Glutamatergic neuron (in vitro differentiated cells): ENCODE data around the gene PTPRN2. TPM values are rescaled to one million over a fixed set of nuclear protein-coding genes. Genes with fewer than 3 reads are reported as not detected.

Source experiments
- DNase-seq: peaks from one replicate; pipeline ENCODE4 v3.0.0; 2022
- H3K27ac Mint-ChIP-seq: one replicate; pipeline ENCODE4 v1.8.0; 2020; ENCODE audit warnings: mild to moderate bottlenecking, mixed read lengths, inconsistent platforms; ENCODE audit not compliant: unreplicated experiment
- H3K27me3 Mint-ChIP-seq: one replicate; pipeline ENCODE4 v1.8.0; 2020; ENCODE audit warnings: mild to moderate bottlenecking, moderate library complexity, mixed read lengths, inconsistent platforms; ENCODE audit not compliant: unreplicated experiment
- H3K36me3 Mint-ChIP-seq: one replicate; pipeline ENCODE4 v1.8.0; 2020; ENCODE audit warnings: mild to moderate bottlenecking, mixed read lengths, inconsistent platforms; ENCODE audit not compliant: unreplicated experiment
- H3K4me1 Mint-ChIP-seq: one replicate; pipeline ENCODE4 v1.8.0; 2020; ENCODE audit warnings: mild to moderate bottlenecking, low read depth, mixed read lengths, inconsistent platforms; ENCODE audit not compliant: unreplicated experiment
- H3K4me3 Mint-ChIP-seq: one replicate; pipeline ENCODE4 v1.8.0; 2020; ENCODE audit warnings: mild to moderate bottlenecking, mixed read lengths, inconsistent platforms; ENCODE audit not compliant: unreplicated experiment
- H3K9me3 Mint-ChIP-seq: one replicate; pipeline ENCODE4 v1.8.0; 2020; ENCODE audit warnings: mild to moderate bottlenecking, moderate library complexity, mixed read lengths, inconsistent platforms; ENCODE audit not compliant: unreplicated experiment
- total RNA-seq: library from RNA; stranded (reverse); fragmentation: NEBNext Ultra II Directional; extraction: Animal tissue kit (Norgen Biotek cat#: 25700); gene quantifications from one replicate; pipeline ENCODE4 v1.2.1, GENCODE V29; 2021; ENCODE audit not compliant: unreplicated experiment
- TF ChIP-seq, protein P1 (sequence below): fragments of 200-600 bp; sonication (generic); IDR thresholded peaks from one replicate; pipeline ENCODE4 v1.5.0; 2021; ENCODE audit not compliant: partially characterized antibody, unreplicated experiment

The PTPRN2 gene
- total RNA-seq, 1 donor from 2014 or later = 49.0 TPM

DNA sequence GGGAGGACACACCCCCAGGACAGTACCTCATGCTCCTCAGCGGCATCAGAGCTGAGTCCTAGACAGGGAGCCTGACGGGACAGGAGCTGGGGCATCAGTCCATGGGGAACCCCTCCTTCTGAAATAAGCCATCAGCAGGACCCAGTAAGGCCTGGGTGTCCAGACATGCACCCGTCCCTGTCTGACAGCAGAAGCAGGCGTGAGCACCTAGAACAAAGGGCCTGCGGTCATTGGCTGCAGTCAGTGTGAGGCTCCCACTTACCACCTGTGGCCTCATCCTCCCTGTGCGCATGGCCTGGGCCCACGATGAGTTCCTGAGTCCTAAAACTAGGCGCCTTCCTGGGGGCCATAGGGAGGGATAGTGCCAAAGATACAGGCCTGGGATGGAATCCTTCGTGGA, 484.7 kb downstream of the PTPRN2 start:
- no peak for DNase-seq
- no peaks in the 10 kb centered on the region for H3K4me1 Mint-ChIP-seq
- no peak overlapping the region for H3K27ac Mint-ChIP-seq
- TF ChIP-seq, protein P1, sequence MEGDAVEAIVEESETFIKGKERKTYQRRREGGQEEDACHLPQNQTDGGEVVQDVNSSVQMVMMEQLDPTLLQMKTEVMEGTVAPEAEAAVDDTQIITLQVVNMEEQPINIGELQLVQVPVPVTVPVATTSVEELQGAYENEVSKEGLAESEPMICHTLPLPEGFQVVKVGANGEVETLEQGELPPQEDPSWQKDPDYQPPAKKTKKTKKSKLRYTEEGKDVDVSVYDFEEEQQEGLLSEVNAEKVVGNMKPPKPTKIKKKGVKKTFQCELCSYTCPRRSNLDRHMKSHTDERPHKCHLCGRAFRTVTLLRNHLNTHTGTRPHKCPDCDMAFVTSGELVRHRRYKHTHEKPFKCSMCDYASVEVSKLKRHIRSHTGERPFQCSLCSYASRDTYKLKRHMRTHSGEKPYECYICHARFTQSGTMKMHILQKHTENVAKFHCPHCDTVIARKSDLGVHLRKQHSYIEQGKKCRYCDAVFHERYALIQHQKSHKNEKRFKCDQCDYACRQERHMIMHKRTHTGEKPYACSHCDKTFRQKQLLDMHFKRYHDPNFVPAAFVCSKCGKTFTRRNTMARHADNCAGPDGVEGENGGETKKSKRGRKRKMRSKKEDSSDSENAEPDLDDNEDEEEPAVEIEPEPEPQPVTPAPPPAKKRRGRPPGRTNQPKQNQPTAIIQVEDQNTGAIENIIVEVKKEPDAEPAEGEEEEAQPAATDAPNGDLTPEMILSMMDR = no peak
- peaks cover 3% of the 10 kb centered on the region for H3K27me3 Mint-ChIP-seq
- H3K9me3 Mint-ChIP-seq = peaks cover 17% of the 10 kb centered on the region
- no peak overlapping the region for H3K4me3 Mint-ChIP-seq
- peaks cover 15% of the 10 kb centered on the region for H3K36me3 Mint-ChIP-seq

GRCh38 chr7:158101821-158102450, 485.7 kb downstream of the PTPRN2 start:
- Mint-ChIP-seq H3K4me3 (no peak overlapping the region), H3K27me3 (peaks cover 3% of the 10 kb centered on the region), H3K4me1 (no peaks in the 10 kb centered on the region), H3K9me3 (peaks cover 17% of the 10 kb centered on the region), H3K36me3 (peaks cover 15% of the 10 kb centered on the region), H3K27ac (peak overlapping the region; percentile 12)
- TF ChIP-seq, protein P1 = no peak
- no peak for DNase-seq

- H3K4me3 Mint-ChIP-seq = no peak overlapping the region
- TF ChIP-seq, protein P1 = no peak
- H3K36me3 Mint-ChIP-seq = peaks cover 15% of the 10 kb centered on the region
- peaks cover 3% of the 10 kb centered on the region for H3K27me3 Mint-ChIP-seq
- H3K4me1 Mint-ChIP-seq = no peaks in the 10 kb centered on the region
- no peak for DNase-seq
- peaks cover 20% of the 10 kb centered on the region for H3K9me3 Mint-ChIP-seq
- H3K27ac Mint-ChIP-seq = no peak overlapping the region
Measured at GRCh38 chr7:158098125-158099030, 489.2 kb downstream of the PTPRN2 start.

DNA sequence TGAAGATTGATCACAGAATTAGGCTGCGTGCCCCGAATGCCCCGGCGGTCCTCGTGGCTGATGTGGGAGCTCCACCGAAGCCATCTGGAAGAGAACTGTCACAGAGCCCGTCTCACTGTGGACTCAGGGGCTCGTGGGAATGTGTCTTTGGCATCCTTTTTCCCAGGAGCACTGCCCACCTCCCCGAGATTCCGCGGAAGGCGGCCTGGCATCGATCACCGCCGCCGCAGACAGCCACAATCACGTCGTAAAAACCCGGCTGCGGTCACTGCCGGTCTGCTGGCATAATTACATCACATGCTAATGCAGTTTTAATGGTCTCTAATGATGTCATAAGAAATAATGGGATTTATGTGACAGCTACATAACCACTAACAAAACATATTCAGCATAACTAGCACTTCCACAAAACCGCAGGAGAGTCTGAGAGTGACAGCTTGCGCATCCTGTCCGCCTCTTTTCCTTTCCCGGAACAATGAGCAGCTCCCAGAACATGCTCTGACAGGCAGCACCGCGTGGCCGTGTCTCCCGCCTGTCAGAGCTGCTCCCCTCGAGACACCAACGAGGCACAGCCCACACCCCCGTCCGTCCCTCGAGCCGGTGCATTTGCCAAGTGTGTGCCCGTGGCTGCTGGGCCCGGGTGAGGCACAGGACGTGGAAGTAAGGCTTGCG, 490.0 kb downstream of the PTPRN2 start:
- Mint-ChIP-seq H3K9me3 (peaks cover 18% of the 10 kb centered on the region), H3K27ac (peak overlapping the region; percentile 22), H3K27me3 (peaks cover 3% of the 10 kb centered on the region), H3K36me3 (peaks cover 15% of the 10 kb centered on the region), H3K4me3 (no peak overlapping the region), H3K4me1 (no peaks in the 10 kb centered on the region)
- TF ChIP-seq, protein P1 = no peak
- no peak for DNase-seq

- no peaks in the 10 kb centered on the region for H3K27me3 Mint-ChIP-seq
- H3K4me1 Mint-ChIP-seq = no peaks in the 10 kb centered on the region
- H3K27ac Mint-ChIP-seq = peak overlapping the region; percentile 22
- peaks cover 15% of the 10 kb centered on the region for H3K36me3 Mint-ChIP-seq
- no peak overlapping the region for H3K4me3 Mint-ChIP-seq
- DNase-seq = no peak
- TF ChIP-seq, protein P1 = no peak
- peaks cover 16% of the 10 kb centered on the region for H3K9me3 Mint-ChIP-seq
Measured at GRCh38 chr7:158097106-158097452, 490.5 kb downstream of the PTPRN2 start.
